Mesothelial cell of epicardium (in vitro differentiated cells): ENCODE results near the gene GRK5. TPM values are rescaled to one million over a fixed set of nuclear protein-coding genes. Genes with fewer than 3 reads are reported as not detected.

Source experiments
- DNase-seq, 2 experiments: peaks; one replicate each; pipeline ENCODE4 v3.0.0; 2021; ENCODE audit warnings: low spot score in 2 of 2; ENCODE audit not compliant: unreplicated experiment in 2 of 2
- H3K27ac Mint-ChIP-seq: 2 replicates; pipeline ENCODE4 v1.8.0; 2021; ENCODE audit warnings: mixed read lengths
- H3K27me3 Mint-ChIP-seq: 2 replicates; pipeline ENCODE4 v1.8.0; 2021; ENCODE audit warnings: low read depth, mixed read lengths
- H3K36me3 Mint-ChIP-seq: 2 replicates; pipeline ENCODE4 v1.8.0; 2021; ENCODE audit warnings: mixed read lengths
- H3K4me1 Mint-ChIP-seq: 2 replicates; pipeline ENCODE4 v1.8.0; 2021; ENCODE audit warnings: mixed read lengths
- H3K4me3 Mint-ChIP-seq: 2 replicates; pipeline ENCODE4 v1.8.0; 2021; ENCODE audit warnings: mild to moderate bottlenecking, moderate library complexity, mixed read lengths
- H3K9me3 Mint-ChIP-seq: 2 replicates; pipeline ENCODE4 v1.8.0; 2021; ENCODE audit warnings: mixed read lengths
- CTCF ChIP-seq: fragments of 200-600 bp; sonication (generic); IDR thresholded peaks from one replicate; pipeline ENCODE4 v1.5.0; 2021; ENCODE audit warnings: antibody characterized with exemption; ENCODE audit not compliant: unreplicated experiment
- total RNA-seq: library from RNA; stranded (reverse); gene quantifications from 3 replicates; pipeline ENCODE4 v1.2.1, GENCODE V29; 2021

GRK5 gene
- total RNA-seq, 1 donor from 2014 or later = 14.5 TPM

GRCh38 chr10:119413093-119413453 is 205.7 kb downstream of the GRK5 start:
- H3K4me3 Mint-ChIP-seq = peak overlapping the region; percentile 25
- peaks cover 39% of the 10 kb centered on the region for H3K4me1 Mint-ChIP-seq
- no peak for TF ChIP-seq CTCF
- no peaks in the 10 kb centered on the region for H3K27me3 Mint-ChIP-seq
- H3K36me3 Mint-ChIP-seq = no peaks in the 10 kb centered on the region
- peak overlapping the region; percentile 94 for H3K27ac Mint-ChIP-seq
- no peaks in the 10 kb centered on the region for H3K9me3 Mint-ChIP-seq
- DNase-seq = peak in 1 of 2 experiments; percentile 45

GRCh38 chr10:119413471-119414080 is 206.2 kb downstream of the GRK5 start:
- H3K27me3 Mint-ChIP-seq = no peaks in the 10 kb centered on the region
- peak in 1 of 2 experiments; percentile 57 for DNase-seq
- H3K36me3 Mint-ChIP-seq = no peaks in the 10 kb centered on the region
- TF ChIP-seq CTCF = no peak
- peak overlapping the region; percentile 20 for H3K4me3 Mint-ChIP-seq
- no peaks in the 10 kb centered on the region for H3K9me3 Mint-ChIP-seq
- H3K4me1 Mint-ChIP-seq = peaks cover 39% of the 10 kb centered on the region
- H3K27ac Mint-ChIP-seq = peak overlapping the region; percentile 94

GRCh38 chr10:119414081-119414611 is 206.8 kb downstream of the GRK5 start:
- no peaks in the 10 kb centered on the region for H3K27me3 Mint-ChIP-seq
- H3K36me3 Mint-ChIP-seq = no peaks in the 10 kb centered on the region
- H3K9me3 Mint-ChIP-seq = no peaks in the 10 kb centered on the region
- TF ChIP-seq CTCF = no peak
- H3K27ac Mint-ChIP-seq = peak overlapping the region; percentile 94
- no peak overlapping the region for H3K4me3 Mint-ChIP-seq
- DNase-seq = no peak
- H3K4me1 Mint-ChIP-seq = peaks cover 35% of the 10 kb centered on the region

GRCh38 chr10:119415121-119415520 is 207.8 kb downstream of the GRK5 start:
- peak overlapping the region; percentile 54 for H3K27ac Mint-ChIP-seq
- no peaks in the 10 kb centered on the region for H3K36me3 Mint-ChIP-seq
- H3K4me3 Mint-ChIP-seq = no peak overlapping the region
- no peak for DNase-seq
- no peaks in the 10 kb centered on the region for H3K27me3 Mint-ChIP-seq
- peaks cover 31% of the 10 kb centered on the region for H3K4me1 Mint-ChIP-seq
- no peaks in the 10 kb centered on the region for H3K9me3 Mint-ChIP-seq
- no peak for TF ChIP-seq CTCF

GRCh38 chr10:119415536-119416503 is 208.4 kb downstream of the GRK5 start:
- no peak for TF ChIP-seq CTCF
- peaks cover 30% of the 10 kb centered on the region for H3K4me1 Mint-ChIP-seq
- H3K27me3 Mint-ChIP-seq = no peaks in the 10 kb centered on the region
- H3K4me3 Mint-ChIP-seq = no peak overlapping the region
- H3K9me3 Mint-ChIP-seq = no peaks in the 10 kb centered on the region
- H3K27ac Mint-ChIP-seq = no peak overlapping the region
- H3K36me3 Mint-ChIP-seq = no peaks in the 10 kb centered on the region
- no peak for DNase-seq
